GM23338 (cell line): ENCODE data around the gene CLDN15. TPM values are rescaled to one million over a fixed set of nuclear protein-coding genes. Genes with fewer than 3 reads are reported as not detected.

Source experiments
- CREB1 ChIP-seq: fragments of 250-450 bp; sonication (Bioruptor Pico); IDR thresholded peaks from 2 replicates; pipeline ENCODE4 v1.5.0; 2020; ENCODE audit warnings: low read depth, mild to moderate bottlenecking, moderate library complexity
- EZH2phosphoT487 ChIP-seq: fragments of 200-600 bp; sonication (generic); IDR thresholded peaks from one replicate; pipeline ENCODE4 v1.8.1; 2018; ENCODE audit warnings: antibody characterized with exemption; ENCODE audit not compliant: unreplicated experiment
- JUNB ChIP-seq: IDR thresholded peaks from one replicate; pipeline ENCODE4 v1.6.1; 2016; ENCODE audit warnings: antibody characterized with exemption; ENCODE audit not compliant: unreplicated experiment
- NANOG ChIP-seq: IDR thresholded peaks from 2 replicates; pipeline ENCODE4 v1.6.1; 2016; ENCODE audit warnings: antibody characterized with exemption, borderline replicate concordance
- ZNF114 ChIP-seq: fragments of 250-450 bp; sonication (Bioruptor Pico); IDR thresholded peaks from 2 replicates; pipeline ENCODE4 v1.5.0; 2020; ENCODE audit warnings: mild to moderate bottlenecking, moderate library complexity
- ZNF331 ChIP-seq: fragments of 250-450 bp; sonication (Bioruptor Pico); IDR thresholded peaks from 2 replicates; pipeline ENCODE4 v1.5.0; 2020; ENCODE audit warnings: low read depth, mild to moderate bottlenecking, moderate library complexity
- polyA plus RNA-seq: library from polyadenylated mRNA; unstranded; fragments of >200 nt; fragmentation: Nextera tagmentation; extraction: Ambion mirVana; gene quantifications from 2 replicates; pipeline ENCODE4 v1.2.1, GENCODE V29; 2016
- total RNA-seq: library from RNA; depleted of rRNA; stranded (reverse); fragments of >200 nt; shearing (Covaris generic); gene quantifications from 2 replicates; pipeline ENCODE4 v1.2.3, GENCODE V29; 2014
- TF ChIP-seq, protein P1 (sequence below): IDR thresholded peaks from one replicate; pipeline ENCODE4 v1.6.1; 2018; ENCODE audit warnings: antibody characterized with exemption; ENCODE audit not compliant: unreplicated experiment
- TF ChIP-seq, protein P2 (sequence below): IDR thresholded peaks from 2 replicates; pipeline ENCODE4 v1.6.1; 2016; ENCODE audit warnings: antibody characterized with exemption
- TF ChIP-seq, protein P3 (sequence below), 2 experiments: fragments of 200-600 bp in 1 of 2; sonication (generic) in 1 of 2; conservative IDR thresholded peaks; 2 replicates each; pipeline versions ENCODE4 v1.5.1 to v1.6.1; 2016 to 2017; ENCODE audit warnings: antibody characterized with exemption in 2 of 2, low read depth in 2 of 2, mild to moderate bottlenecking in 2 of 2, moderate library complexity in 1 of 2

Gene CLDN15
- total and polyA plus RNA-seq, 2 experiments from 2014 or later = 3.6 to 4.1 TPM

DNA sequence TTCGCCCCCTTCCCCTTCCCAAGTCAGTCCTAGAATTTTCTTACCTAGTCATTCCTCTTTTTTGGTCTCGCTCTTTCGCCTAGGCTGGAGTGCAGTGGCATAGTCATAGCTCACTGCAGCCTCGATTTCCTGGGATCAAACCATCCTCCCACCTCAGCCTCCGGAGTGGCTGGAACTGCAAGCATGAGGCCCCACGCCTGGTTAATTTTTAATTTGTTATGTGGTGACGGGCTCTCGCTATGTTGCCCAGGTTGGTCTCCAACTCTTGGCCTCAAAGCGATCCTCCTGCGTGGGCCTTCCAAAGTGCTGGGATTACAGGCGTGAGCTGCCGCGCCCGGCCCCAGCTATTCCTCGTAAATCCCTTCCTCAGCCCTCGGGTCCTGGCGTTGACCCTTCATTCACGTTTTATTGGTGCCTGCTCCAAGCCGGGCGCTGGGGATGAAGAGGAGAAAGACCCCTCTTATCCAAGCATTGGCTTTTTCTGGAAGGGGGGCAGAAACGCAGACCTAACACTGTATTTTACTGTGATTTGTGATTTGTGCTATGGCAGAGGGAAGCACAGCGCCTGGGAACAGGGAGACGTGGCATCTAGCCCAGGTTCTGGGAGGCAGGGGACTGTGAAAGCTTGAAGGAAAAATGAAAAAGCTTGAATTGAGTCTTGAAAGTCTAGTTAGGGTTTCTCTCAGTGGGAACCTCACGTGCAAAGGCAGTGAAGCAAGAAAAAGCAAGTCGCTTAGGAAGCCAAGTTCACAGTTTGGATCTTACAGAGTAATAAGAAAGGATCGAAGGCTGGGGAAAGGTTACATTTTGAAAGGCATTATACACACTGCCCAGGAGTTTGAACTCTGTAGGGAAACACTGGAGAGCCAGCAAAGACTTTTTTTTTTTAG is 19.1 kb downstream of the CLDN15 start (continued):
- TF ChIP-seq, protein P1, sequence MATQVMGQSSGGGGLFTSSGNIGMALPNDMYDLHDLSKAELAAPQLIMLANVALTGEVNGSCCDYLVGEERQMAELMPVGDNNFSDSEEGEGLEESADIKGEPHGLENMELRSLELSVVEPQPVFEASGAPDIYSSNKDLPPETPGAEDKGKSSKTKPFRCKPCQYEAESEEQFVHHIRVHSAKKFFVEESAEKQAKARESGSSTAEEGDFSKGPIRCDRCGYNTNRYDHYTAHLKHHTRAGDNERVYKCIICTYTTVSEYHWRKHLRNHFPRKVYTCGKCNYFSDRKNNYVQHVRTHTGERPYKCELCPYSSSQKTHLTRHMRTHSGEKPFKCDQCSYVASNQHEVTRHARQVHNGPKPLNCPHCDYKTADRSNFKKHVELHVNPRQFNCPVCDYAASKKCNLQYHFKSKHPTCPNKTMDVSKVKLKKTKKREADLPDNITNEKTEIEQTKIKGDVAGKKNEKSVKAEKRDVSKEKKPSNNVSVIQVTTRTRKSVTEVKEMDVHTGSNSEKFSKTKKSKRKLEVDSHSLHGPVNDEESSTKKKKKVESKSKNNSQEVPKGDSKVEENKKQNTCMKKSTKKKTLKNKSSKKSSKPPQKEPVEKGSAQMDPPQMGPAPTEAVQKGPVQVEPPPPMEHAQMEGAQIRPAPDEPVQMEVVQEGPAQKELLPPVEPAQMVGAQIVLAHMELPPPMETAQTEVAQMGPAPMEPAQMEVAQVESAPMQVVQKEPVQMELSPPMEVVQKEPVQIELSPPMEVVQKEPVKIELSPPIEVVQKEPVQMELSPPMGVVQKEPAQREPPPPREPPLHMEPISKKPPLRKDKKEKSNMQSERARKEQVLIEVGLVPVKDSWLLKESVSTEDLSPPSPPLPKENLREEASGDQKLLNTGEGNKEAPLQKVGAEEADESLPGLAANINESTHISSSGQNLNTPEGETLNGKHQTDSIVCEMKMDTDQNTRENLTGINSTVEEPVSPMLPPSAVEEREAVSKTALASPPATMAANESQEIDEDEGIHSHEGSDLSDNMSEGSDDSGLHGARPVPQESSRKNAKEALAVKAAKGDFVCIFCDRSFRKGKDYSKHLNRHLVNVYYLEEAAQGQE = no peak
- TF ChIP-seq ZNF331 (CRISPR knock-in tag) = no peak
- TF ChIP-seq CREB1 (CRISPR knock-in tag) = no peak
- no peak for TF ChIP-seq ZNF114 (CRISPR knock-in tag)
- TF ChIP-seq, protein P2, sequence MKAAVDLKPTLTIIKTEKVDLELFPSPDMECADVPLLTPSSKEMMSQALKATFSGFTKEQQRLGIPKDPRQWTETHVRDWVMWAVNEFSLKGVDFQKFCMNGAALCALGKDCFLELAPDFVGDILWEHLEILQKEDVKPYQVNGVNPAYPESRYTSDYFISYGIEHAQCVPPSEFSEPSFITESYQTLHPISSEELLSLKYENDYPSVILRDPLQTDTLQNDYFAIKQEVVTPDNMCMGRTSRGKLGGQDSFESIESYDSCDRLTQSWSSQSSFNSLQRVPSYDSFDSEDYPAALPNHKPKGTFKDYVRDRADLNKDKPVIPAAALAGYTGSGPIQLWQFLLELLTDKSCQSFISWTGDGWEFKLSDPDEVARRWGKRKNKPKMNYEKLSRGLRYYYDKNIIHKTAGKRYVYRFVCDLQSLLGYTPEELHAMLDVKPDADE = no peak
- no peak for TF ChIP-seq JUNB
- TF ChIP-seq EZH2phosphoT487 = no peak
- TF ChIP-seq NANOG = no peak
- TF ChIP-seq, protein P3, sequence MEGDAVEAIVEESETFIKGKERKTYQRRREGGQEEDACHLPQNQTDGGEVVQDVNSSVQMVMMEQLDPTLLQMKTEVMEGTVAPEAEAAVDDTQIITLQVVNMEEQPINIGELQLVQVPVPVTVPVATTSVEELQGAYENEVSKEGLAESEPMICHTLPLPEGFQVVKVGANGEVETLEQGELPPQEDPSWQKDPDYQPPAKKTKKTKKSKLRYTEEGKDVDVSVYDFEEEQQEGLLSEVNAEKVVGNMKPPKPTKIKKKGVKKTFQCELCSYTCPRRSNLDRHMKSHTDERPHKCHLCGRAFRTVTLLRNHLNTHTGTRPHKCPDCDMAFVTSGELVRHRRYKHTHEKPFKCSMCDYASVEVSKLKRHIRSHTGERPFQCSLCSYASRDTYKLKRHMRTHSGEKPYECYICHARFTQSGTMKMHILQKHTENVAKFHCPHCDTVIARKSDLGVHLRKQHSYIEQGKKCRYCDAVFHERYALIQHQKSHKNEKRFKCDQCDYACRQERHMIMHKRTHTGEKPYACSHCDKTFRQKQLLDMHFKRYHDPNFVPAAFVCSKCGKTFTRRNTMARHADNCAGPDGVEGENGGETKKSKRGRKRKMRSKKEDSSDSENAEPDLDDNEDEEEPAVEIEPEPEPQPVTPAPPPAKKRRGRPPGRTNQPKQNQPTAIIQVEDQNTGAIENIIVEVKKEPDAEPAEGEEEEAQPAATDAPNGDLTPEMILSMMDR (conservative IDR thresholded peaks at IDR 0.05; ENCODE audit: low read depth in 2 of 2) = no peak
